ENCODE data around the gene LINGO4.
A peak's percentile ranks its signal among the peaks of the same experiment; 100 is the strongest.

Gene LINGO4

DNA sequence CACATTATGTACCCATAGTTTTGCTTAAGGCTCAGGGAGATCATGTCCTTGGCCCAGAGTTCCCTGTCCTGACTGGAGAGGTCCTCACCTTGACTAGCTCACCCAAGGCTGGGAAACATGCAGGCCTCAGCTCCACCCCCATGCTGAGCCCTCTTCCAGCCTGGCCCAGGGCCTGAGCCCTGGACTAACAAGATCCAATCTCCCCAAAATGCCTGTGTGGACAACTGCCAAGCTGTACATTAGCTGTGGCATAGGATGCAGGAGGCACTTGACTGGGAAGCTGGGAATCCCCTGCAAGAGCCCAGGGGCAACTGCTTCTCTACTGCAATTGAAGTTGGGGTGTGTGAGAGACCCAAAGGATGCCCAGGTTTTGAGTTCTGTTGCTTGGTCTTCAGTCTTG, 2.1 kb downstream of the LINGO4 start:
- TF ChIP-seq TCF4 (CRISPR knock-in tag; IDR thresholded peaks at IDR 0.05; ENCODE audit: borderline replicate concordance) (0 out of 2 replicates have a peak, but pooled peaks have one; percentile 29), ESRRG (CRISPR knock-in tag; IDR thresholded peaks at IDR 0.05) (no peak)
- peak; percentile 27; the same call in 1 of the 3 replicates for ATAC-seq

DNA sequence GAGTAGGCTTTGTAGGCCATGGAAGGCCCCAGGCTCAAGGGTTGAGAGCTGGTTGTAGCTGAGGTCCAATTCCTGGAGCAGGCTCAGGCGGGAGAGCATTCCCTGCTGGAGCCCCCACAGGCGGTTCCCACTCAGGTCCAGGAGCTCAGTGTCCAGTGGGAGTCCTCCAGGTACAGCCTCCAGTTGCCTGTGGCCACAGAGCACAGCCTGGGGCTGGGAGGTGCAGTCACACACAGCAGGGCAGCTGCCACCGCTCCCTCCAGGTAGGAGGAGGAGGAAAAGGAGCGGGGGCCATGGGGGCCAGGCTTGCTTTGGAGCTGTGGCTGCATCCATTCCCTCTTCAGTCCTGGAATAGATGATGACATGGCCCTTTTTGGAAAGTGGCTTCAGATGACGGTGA, 2.8 kb downstream of the LINGO4 start:
- TF ChIP-seq ZNF8 (CRISPR knock-in tag; IDR thresholded peaks at IDR 0.05) (no peak), PPARA (CRISPR knock-in tag; IDR thresholded peaks at IDR 0.05; ENCODE audit: borderline replicate concordance) (no peak), SNAI2 (CRISPR knock-in tag; IDR thresholded peaks at IDR 0.05) (no peak), ESRRG (CRISPR knock-in tag; IDR thresholded peaks at IDR 0.05) (no peak), ARNTL (CRISPR knock-in tag; IDR thresholded peaks at IDR 0.05; ENCODE audit: borderline replicate concordance, low read depth) (no peak), ZFP3 (CRISPR knock-in tag; IDR thresholded peaks at IDR 0.05) (no peak), ZNF70 (CRISPR knock-in tag; IDR thresholded peaks at IDR 0.05) (no peak), CSDC2 (CRISPR knock-in tag; IDR thresholded peaks at IDR 0.05) (no peak)
- TF ChIP-seq, protein P1, sequence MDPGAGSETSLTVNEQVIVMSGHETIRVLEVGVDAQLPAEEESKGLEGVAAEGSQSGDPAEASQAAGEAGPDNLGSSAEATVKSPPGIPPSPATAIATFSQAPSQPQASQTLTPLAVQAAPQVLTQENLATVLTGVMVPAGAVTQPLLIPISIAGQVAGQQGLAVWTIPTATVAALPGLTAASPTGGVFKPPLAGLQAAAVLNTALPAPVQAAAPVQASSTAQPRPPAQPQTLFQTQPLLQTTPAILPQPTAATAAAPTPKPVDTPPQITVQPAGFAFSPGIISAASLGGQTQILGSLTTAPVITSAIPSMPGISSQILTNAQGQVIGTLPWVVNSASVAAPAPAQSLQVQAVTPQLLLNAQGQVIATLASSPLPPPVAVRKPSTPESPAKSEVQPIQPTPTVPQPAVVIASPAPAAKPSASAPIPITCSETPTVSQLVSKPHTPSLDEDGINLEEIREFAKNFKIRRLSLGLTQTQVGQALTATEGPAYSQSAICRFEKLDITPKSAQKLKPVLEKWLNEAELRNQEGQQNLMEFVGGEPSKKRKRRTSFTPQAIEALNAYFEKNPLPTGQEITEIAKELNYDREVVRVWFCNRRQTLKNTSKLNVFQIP (CRISPR knock-in tag; IDR thresholded peaks at IDR 0.05; ENCODE audit: borderline replicate concordance, low read depth): no peak
- ATAC-seq: no peak

DNA sequence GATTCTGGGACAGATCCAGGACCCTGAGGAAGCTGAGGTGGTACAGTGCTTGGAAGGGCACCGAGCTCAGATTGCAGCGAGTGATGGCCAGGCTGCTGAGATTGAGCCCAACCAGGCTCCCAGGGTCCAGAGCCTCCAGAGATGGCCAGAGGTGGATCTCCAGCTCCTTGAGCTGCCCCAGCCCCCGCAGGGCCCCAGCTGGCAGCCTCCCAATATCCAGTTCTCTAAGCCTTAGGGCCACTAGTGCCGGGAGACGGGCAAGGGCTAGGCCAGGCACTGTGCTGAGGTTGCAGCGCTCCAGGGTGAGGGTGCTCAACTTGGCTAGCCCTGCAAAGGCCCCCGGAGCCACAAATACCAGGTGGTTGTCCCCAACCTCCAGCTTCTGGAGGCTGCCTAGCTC, 3.4 kb downstream of the LINGO4 start:
- TF ChIP-seq ZFP30 (CRISPR knock-in tag; IDR thresholded peaks at IDR 0.05) (no peak), PATZ1 (CRISPR knock-in tag; IDR thresholded peaks at IDR 0.05; ENCODE audit: borderline replicate concordance) (no peak), ESRRG (CRISPR knock-in tag; IDR thresholded peaks at IDR 0.05) (no peak), ZFP3 (CRISPR knock-in tag; IDR thresholded peaks at IDR 0.05) (no peak), ZNF70 (CRISPR knock-in tag; IDR thresholded peaks at IDR 0.05) (no peak), BACH2 (CRISPR knock-in tag; IDR thresholded peaks at IDR 0.05; ENCODE audit: borderline replicate concordance) (no peak), GLIS3 (CRISPR knock-in tag; IDR thresholded peaks at IDR 0.05) (no peak), RARB (CRISPR knock-in tag; IDR thresholded peaks at IDR 0.05) (no peak), CSRNP3 (CRISPR knock-in tag; IDR thresholded peaks at IDR 0.05) (no peak), OSR1 (CRISPR knock-in tag; IDR thresholded peaks at IDR 0.05) (no peak), ISL1 (CRISPR knock-in tag; IDR thresholded peaks at IDR 0.05) (no peak), ZC3H10 (CRISPR knock-in tag; IDR thresholded peaks at IDR 0.05) (no peak)
- TF ChIP-seq, protein P2, sequence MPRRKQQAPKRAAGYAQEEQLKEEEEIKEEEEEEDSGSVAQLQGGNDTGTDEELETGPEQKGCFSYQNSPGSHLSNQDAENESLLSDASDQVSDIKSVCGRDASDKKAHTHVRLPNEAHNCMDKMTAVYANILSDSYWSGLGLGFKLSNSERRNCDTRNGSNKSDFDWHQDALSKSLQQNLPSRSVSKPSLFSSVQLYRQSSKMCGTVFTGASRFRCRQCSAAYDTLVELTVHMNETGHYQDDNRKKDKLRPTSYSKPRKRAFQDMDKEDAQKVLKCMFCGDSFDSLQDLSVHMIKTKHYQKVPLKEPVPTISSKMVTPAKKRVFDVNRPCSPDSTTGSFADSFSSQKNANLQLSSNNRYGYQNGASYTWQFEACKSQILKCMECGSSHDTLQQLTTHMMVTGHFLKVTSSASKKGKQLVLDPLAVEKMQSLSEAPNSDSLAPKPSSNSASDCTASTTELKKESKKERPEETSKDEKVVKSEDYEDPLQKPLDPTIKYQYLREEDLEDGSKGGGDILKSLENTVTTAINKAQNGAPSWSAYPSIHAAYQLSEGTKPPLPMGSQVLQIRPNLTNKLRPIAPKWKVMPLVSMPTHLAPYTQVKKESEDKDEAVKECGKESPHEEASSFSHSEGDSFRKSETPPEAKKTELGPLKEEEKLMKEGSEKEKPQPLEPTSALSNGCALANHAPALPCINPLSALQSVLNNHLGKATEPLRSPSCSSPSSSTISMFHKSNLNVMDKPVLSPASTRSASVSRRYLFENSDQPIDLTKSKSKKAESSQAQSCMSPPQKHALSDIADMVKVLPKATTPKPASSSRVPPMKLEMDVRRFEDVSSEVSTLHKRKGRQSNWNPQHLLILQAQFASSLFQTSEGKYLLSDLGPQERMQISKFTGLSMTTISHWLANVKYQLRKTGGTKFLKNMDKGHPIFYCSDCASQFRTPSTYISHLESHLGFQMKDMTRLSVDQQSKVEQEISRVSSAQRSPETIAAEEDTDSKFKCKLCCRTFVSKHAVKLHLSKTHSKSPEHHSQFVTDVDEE (CRISPR knock-in tag; IDR thresholded peaks at IDR 0.05): no peak
- TF ChIP-seq, protein P1 (CRISPR knock-in tag; IDR thresholded peaks at IDR 0.05; ENCODE audit: borderline replicate concordance, low read depth): no peak
- no peak for ATAC-seq
